ENCODE data around the gene PPP1R13B.
"Not testable (repeated sequence)": the region's sequence is repeated elsewhere in the genome, so short reads cannot be mapped to it uniquely, and the experiment has no call there.

PPP1R13B gene

DNA sequence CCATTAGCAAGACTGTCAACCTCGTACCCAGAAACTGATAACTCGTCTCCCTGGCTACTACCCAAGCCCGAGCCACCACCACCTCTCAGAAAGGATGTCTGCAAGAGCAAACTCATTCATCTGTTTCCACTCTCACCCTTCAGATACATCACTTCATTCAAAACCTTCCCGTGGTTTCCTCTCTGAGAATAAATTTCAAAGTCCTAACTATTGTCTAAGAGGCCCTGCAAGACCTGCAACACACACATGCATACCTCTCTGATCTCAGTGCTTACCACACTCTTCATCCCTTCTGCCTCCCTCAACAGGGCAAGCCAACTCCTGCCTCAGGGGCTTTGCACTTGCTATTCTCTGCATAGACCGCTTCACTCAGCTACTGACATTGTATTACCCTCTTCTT is 40.6 kb downstream of the PPP1R13B start:
- Mint-ChIP-seq H3K27ac (no peak overlapping the region), H3K4me1 (peaks cover 17% of the 10 kb centered on the region), H3K9me3 (no peaks in the 10 kb centered on the region), H3K27me3 (no peaks in the 10 kb centered on the region), H3K4me3 (no peak overlapping the region), H3K36me3 (no peaks in the 10 kb centered on the region)

DNA sequence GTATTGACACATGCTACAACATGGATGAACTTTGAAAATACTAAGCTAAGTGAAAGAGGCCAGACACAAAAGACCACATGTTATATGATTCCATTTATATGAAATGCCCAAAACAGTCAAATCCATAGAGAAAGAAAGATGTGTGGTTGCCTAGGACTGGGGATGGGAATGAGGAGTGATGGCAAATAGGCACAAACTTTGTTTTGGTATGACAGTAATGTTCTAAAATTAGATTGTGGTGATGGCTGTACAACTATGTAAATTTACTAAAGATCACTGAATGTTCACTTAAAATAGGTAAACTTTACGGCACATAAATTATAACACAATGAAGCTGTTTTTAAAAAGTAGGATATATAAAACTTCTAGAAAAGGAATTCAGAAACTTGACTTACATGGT is 41.7 kb downstream of the PPP1R13B start:
- H3K27ac Mint-ChIP-seq: no peak overlapping the region
- no peak overlapping the region for H3K4me3 Mint-ChIP-seq
- no peaks in the 10 kb centered on the region for H3K9me3 Mint-ChIP-seq
- H3K4me1 Mint-ChIP-seq: peaks cover 17% of the 10 kb centered on the region
- H3K27me3 Mint-ChIP-seq: no peaks in the 10 kb centered on the region
- H3K36me3 Mint-ChIP-seq: no peaks in the 10 kb centered on the region

DNA sequence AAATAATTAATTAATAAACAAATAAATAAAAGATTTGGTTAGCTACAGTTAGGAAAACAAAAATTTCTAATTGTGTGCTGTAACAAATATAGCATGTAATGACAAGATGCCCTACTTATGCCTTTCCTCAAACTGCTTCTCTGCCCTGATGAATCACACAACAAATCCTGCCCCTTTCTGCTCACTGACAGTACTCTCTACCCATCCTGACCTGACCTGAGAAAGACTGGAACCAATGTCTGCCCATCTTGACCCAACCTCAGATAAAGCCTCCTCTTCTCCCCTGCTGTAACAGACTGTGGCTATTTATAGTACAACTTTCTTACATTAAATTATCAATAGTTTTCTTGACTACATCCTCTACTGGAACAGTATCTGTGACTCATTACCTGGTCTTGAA is 43.7 kb downstream of the PPP1R13B start:
- H3K4me3 Mint-ChIP-seq: no peak overlapping the region
- H3K4me1 Mint-ChIP-seq: peaks cover 17% of the 10 kb centered on the region
- no peaks in the 10 kb centered on the region for H3K36me3 Mint-ChIP-seq
- H3K9me3 Mint-ChIP-seq: no peaks in the 10 kb centered on the region
- H3K27ac Mint-ChIP-seq: no peak overlapping the region
- H3K27me3 Mint-ChIP-seq: no peaks in the 10 kb centered on the region

DNA sequence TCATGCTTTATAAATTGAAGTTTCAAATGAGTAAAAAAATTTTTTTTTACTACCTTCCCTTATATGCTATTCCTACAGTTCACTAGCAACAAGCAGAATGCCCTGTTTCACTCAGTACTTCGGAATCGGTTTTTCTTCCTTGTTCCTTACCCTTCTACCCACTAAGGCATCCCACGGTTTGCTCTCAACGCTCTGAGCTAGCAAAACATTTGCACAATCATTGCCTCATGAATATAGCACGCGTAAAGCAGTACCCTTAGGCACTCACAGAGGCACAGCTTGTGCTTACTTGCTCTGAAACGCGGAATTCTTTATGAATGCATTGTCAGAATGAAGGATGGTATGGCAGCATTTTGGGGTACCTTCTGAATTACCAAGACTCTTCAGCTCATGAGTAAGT is 45.0 kb downstream of the PPP1R13B start:
- Mint-ChIP-seq H3K9me3 (no peaks in the 10 kb centered on the region), H3K27ac (no peak overlapping the region), H3K27me3 (no peaks in the 10 kb centered on the region), H3K4me1 (peaks cover 17% of the 10 kb centered on the region), H3K36me3 (no peaks in the 10 kb centered on the region), H3K4me3 (no peak overlapping the region)

DNA sequence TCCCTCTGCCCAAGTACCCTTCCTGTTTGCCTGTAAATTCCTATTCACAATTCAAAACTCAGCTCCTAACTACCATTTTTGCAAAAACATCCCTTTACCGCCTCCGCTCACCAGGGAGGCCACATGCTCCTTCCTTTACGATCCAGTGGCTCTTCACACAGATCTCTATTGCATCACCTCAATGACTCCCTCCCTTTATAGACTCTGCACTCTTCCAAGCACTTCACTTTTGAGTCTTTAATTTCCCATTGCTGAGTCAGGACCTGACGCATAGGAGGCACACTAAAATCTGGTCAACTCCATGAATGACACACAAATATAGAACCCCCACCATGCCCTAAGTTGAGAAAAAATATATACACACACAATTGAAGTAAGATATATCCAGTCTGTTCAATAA is 45.9 kb downstream of the PPP1R13B start:
- H3K4me1 Mint-ChIP-seq: peaks cover 8% of the 10 kb centered on the region
- H3K9me3 Mint-ChIP-seq: no peaks in the 10 kb centered on the region
- no peak overlapping the region for H3K4me3 Mint-ChIP-seq
- no peaks in the 10 kb centered on the region for H3K27me3 Mint-ChIP-seq
- H3K36me3 Mint-ChIP-seq: peaks cover 1% of the 10 kb centered on the region
- H3K27ac Mint-ChIP-seq: no peak overlapping the region

DNA sequence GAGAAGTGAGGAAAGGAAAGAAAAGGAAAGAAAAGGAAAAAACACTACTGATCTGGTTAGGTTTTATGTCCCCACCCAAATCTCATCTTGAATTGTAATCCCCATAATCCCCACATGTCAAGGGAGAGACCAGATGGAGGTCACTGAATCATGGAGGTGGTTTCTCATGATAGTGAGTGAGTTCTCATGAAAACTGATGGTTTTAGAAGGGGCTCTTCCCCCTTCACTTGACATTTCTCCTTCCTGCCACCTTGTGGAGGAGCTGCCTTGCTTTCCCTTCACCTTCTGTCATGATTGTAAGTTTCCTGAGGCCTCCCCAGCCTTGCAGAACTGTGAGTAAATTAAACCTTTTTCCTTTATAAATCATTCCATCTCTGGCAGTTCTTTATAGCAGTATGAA is 54.2 kb downstream of the PPP1R13B start:
- not testable (repeated sequence) for H3K27ac Mint-ChIP-seq, H3K9me3 Mint-ChIP-seq, H3K36me3 Mint-ChIP-seq, H3K4me3 Mint-ChIP-seq, H3K27me3 Mint-ChIP-seq, H3K4me1 Mint-ChIP-seq

DNA sequence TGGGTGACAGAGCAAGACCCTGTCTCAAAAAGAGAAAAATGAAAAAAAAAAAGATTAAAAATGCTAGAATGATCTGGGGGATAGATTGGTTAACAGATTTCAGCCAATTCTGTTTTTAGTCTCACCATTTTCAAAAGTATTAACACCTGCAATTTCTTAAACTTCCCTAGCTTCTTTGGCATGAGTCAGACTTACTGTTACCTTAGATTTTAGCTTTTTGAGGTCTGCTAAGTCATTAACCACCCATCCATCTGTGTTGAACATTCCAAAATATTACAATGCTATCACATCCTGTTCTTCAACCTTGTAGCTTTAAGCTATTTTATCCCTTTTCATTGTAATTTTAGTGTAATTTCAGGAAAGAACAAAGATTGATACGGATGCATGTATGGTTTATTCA is 59.3 kb downstream of the PPP1R13B start:
- no peaks in the 10 kb centered on the region for H3K36me3 Mint-ChIP-seq
- H3K27me3 Mint-ChIP-seq: no peaks in the 10 kb centered on the region
- H3K4me1 Mint-ChIP-seq: no peaks in the 10 kb centered on the region
- no peak overlapping the region for H3K4me3 Mint-ChIP-seq
- H3K9me3 Mint-ChIP-seq: no peaks in the 10 kb centered on the region
- no peak overlapping the region for H3K27ac Mint-ChIP-seq

DNA sequence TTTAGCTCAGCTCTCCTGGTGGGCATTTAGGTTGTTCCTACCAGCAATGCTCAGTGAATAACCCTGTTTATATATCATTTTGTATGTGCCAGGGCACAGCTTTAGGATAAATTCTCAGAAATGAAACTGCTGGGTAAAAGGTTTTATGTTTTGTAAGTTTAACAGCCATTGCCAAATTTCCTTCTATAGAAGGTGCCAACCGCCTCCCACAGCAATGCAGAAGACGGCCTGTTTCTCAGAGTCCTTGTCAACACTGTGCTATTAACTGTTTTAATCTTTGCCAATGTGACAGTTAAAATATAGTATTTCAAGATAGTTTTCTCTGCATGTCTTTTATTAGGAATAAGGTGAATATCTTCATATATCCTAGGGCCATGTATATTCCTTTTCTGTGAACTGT is 65.0 kb downstream of the PPP1R13B start:
- no peaks in the 10 kb centered on the region for H3K27me3 Mint-ChIP-seq
- peaks cover 2% of the 10 kb centered on the region for H3K36me3 Mint-ChIP-seq
- H3K27ac Mint-ChIP-seq: no peak overlapping the region
- H3K4me1 Mint-ChIP-seq: no peaks in the 10 kb centered on the region
- H3K4me3 Mint-ChIP-seq: no peak overlapping the region
- H3K9me3 Mint-ChIP-seq: no peaks in the 10 kb centered on the region

DNA sequence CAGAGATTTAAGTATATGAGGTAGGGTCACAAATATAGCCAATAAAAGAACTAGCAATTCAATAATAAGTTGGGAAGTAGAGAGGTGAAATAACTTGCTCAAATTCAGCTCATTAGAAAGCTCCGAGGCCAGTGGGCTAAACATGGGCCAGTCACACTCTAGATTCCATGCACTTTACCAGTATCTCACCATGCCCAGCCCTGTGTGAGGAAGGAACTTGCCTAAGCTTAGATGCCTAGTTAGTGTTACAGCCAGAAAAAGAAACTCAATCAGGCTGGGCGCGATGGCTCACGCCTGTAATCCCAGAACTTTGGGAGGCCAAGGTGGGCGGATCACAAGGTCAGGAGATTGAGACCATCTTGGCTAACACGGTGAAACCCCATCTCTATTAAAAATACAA is 71.1 kb downstream of the PPP1R13B start:
- H3K4me3 Mint-ChIP-seq, H3K4me1 Mint-ChIP-seq, H3K9me3 Mint-ChIP-seq, H3K27me3 Mint-ChIP-seq, H3K27ac Mint-ChIP-seq: not testable (repeated sequence)
- peaks cover 24% of the 10 kb centered on the region for H3K36me3 Mint-ChIP-seq

DNA sequence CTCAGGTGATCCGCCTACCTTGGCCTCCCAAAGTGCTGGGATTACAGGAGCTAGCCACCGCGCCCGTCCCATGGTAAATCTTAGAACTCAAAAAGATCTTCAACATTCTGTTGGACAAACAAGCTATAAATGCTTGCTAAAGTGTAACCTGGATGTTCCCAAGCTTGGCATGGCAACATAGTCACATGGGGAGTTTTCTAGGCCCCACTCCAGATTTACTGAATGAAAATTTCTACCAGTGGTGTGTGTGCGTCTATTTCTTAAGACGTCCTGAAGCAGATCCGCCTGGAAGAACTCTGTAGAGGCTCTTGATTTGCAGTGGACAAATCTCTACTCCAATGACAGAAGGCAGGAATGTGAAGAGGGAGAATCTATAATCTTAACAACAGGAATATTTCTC is 71.9 kb downstream of the PPP1R13B start:
- H3K36me3 Mint-ChIP-seq: peaks cover 28% of the 10 kb centered on the region
- H3K27me3 Mint-ChIP-seq: no peaks in the 10 kb centered on the region
- no peaks in the 10 kb centered on the region for H3K9me3 Mint-ChIP-seq
- no peak overlapping the region for H3K27ac Mint-ChIP-seq
- H3K4me3 Mint-ChIP-seq: no peak overlapping the region
- no peaks in the 10 kb centered on the region for H3K4me1 Mint-ChIP-seq

DNA sequence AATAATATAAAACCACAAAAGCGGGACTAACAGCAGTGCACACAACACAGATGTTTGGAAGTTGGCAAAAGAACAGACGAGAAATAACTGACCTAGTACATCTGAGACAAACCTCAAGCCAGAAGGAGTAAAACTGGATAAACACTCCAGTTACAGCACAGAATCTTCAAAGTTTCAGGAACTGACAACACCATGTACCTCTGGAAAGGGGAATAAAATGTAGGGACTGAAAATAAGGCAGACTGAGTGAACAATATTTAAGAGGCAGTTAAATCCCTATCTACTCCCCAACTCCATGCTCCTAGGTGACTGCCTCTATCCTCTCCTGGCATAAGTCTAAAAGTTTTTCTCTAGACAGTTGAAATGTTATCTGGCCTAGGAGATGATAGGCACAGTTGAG is 73.9 kb downstream of the PPP1R13B start:
- Mint-ChIP-seq H3K27ac (no peak overlapping the region), H3K9me3 (no peaks in the 10 kb centered on the region)

DNA sequence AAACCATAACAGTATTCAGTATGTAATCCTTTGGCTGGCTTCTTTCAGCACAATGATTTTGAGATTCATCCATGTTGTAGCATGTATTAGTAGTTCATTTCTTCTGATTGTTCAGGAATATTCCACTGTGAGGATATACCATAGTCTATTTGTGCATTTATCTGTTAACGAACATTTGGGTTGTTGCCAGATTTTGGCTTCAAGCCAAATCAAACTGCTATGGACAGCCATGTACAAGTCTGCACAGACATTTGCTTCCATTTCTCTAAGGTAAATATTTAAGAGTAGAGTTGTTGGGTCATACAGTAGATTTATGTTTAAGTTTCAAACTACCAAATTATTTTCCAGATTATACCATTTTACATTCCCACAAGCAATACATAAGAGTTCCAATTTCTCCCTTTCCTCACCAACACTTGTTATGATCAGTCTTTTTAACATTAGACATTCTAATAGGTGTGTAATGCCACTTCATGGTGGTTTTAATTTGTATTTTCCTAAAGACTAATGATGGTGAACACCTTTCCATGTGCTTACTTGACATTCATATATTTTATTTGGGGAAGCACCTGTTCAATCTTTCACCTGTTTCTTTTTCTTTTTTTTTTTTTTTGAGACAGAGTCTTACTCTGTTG is 75.2 kb downstream of the PPP1R13B start:
- H3K4me1 Mint-ChIP-seq: no peaks in the 10 kb centered on the region
- no peak overlapping the region for H3K27ac Mint-ChIP-seq
- H3K9me3 Mint-ChIP-seq: no peaks in the 10 kb centered on the region
- H3K4me3 Mint-ChIP-seq: no peak overlapping the region
- H3K27me3 Mint-ChIP-seq: no peaks in the 10 kb centered on the region
- peaks cover 31% of the 10 kb centered on the region for H3K36me3 Mint-ChIP-seq

More for the DNA sequence above, 73.9 kb downstream of the PPP1R13B start:
- Mint-ChIP-seq H3K4me3 (no peak overlapping the region), H3K27me3 (no peaks in the 10 kb centered on the region), H3K4me1 (no peaks in the 10 kb centered on the region), H3K36me3 (peaks cover 28% of the 10 kb centered on the region)

DNA sequence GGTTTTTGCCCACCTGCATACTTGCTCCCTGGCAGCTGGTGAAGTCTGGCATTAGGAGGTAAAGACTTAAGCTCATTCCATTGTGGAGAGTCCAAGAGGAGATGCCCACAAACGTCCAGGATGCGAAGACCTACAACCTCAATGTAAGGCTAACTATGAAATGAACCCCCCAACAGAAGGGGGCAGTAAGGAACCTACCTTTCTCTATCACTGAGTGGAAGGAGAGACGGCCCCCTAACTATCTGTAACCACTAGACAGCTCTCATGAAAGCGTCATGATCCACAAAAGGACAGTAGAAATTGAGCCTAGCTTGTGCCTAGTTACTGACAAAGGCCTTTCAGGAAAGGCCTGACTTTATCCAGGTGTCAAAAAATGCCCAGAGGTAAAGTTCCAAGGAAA is 76.5 kb downstream of the PPP1R13B start:
- no peak overlapping the region for H3K4me3 Mint-ChIP-seq
- H3K36me3 Mint-ChIP-seq: peaks cover 29% of the 10 kb centered on the region
- no peaks in the 10 kb centered on the region for H3K9me3 Mint-ChIP-seq
- no peaks in the 10 kb centered on the region for H3K27me3 Mint-ChIP-seq
- no peaks in the 10 kb centered on the region for H3K4me1 Mint-ChIP-seq
- no peak overlapping the region for H3K27ac Mint-ChIP-seq

DNA sequence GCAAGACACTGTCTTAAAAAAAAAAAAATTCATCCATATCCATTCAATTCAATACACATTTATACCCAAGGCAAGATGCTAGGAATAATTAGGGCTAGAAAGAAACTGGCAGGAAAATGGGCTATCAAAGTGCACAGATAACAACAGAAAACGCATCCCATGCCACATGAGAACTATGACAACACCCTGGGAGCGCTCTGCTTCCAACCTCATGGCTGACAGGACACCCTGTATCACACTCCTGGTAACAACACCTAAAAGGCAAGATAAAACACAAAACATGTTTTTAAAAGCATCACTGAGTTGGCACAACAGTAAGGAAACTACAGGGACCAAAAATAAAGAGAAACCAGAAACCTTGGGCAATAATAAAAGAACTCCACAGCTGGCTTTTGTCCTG is 76.9 kb downstream of the PPP1R13B start:
- Mint-ChIP-seq H3K27me3 (no peaks in the 10 kb centered on the region), H3K9me3 (no peaks in the 10 kb centered on the region), H3K36me3 (peaks cover 28% of the 10 kb centered on the region), H3K27ac (no peak overlapping the region), H3K4me3 (no peak overlapping the region), H3K4me1 (no peaks in the 10 kb centered on the region)

DNA sequence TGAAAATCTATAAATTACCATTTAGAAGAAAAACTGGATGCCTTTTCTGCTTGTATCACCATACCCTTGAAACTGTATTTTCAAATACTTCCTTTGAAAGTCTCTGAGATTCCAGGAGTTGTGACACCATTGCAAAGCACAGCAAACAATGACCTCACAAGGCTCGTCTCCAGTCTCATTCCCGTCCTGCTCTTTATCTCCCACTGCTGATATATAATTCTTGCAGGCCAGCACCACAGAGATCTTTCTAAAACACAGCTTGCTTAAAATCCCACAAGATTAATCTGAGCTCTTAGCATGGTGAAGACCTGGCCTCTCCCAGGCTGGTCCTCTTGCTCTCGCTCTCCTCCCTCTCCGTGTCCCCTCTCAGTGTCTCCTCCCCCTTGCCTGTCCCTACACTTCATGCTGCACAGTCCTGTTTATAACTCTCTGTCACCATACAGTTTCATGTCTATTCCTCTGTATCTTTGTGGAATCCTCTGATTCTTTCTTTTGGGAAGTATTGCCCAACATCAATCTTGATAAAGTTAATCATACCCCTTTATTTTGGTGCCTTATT is 80.0 kb downstream of the PPP1R13B start:
- H3K9me3 Mint-ChIP-seq: no peaks in the 10 kb centered on the region
- H3K4me1 Mint-ChIP-seq: no peaks in the 10 kb centered on the region
- H3K27ac Mint-ChIP-seq: no peak overlapping the region
- H3K36me3 Mint-ChIP-seq: peaks cover 19% of the 10 kb centered on the region
- no peaks in the 10 kb centered on the region for H3K27me3 Mint-ChIP-seq
- H3K4me3 Mint-ChIP-seq: no peak overlapping the region

DNA sequence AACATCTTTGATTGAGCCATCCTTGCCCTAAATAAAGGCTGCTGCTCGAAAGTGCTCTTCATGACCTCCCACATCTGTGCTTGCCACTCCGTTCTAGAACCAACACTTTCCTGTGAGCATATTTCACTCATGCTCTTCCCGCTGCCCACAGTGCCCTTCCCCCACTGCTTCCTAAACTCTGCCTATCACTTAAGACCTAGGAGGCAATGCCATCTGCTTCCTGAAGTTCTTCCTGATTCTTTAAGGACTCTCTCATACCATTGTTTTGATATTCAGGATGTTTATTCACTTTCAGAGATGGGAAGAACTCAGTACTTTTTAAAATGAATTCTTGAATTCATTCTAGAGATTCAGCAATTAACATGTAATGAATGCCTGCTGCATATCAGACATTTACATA is 81.8 kb downstream of the PPP1R13B start:
- no peaks in the 10 kb centered on the region for H3K9me3 Mint-ChIP-seq
- H3K36me3 Mint-ChIP-seq: peaks cover 9% of the 10 kb centered on the region
- H3K27me3 Mint-ChIP-seq: no peaks in the 10 kb centered on the region
- H3K4me3 Mint-ChIP-seq: no peak overlapping the region
- H3K27ac Mint-ChIP-seq: no peak overlapping the region
- no peaks in the 10 kb centered on the region for H3K4me1 Mint-ChIP-seq
